Suprapubic skin (tissue), 3 donors: ENCODE measurements around the gene USO1.

Source experiments
- POLR2AphosphoS5 ChIP-seq, 3 donors: sonication (generic); formaldehyde crosslinking; IDR thresholded peaks; one replicate each; pipeline ENCODE4 v1.6.1; 2017; ENCODE audit warnings: antibody characterized with exemption in 3 of 3
- TF ChIP-seq, protein P1 (sequence below), 2 donors: fragments of 200-600 bp in 1 of 2; fragments of 450-650 bp in 1 of 2; sonication (generic) in 1 of 2; IDR thresholded peaks; one replicate each; pipeline ENCODE4 v1.5.1; 2016 to 2019; ENCODE audit warnings: antibody characterized with exemption in 2 of 2, mild to moderate bottlenecking in 1 of 2, moderate library complexity in 1 of 2

- no peak for TF ChIP-seq POLR2AphosphoS5 (IDR thresholded peaks at IDR 0.05)
- TF ChIP-seq, protein P1, sequence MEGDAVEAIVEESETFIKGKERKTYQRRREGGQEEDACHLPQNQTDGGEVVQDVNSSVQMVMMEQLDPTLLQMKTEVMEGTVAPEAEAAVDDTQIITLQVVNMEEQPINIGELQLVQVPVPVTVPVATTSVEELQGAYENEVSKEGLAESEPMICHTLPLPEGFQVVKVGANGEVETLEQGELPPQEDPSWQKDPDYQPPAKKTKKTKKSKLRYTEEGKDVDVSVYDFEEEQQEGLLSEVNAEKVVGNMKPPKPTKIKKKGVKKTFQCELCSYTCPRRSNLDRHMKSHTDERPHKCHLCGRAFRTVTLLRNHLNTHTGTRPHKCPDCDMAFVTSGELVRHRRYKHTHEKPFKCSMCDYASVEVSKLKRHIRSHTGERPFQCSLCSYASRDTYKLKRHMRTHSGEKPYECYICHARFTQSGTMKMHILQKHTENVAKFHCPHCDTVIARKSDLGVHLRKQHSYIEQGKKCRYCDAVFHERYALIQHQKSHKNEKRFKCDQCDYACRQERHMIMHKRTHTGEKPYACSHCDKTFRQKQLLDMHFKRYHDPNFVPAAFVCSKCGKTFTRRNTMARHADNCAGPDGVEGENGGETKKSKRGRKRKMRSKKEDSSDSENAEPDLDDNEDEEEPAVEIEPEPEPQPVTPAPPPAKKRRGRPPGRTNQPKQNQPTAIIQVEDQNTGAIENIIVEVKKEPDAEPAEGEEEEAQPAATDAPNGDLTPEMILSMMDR (IDR thresholded peaks at IDR 0.05) = no peak
Measured at GRCh38 chr4:75724867-75725724, 719 bp downstream of the USO1 start.
